ENCODE measurements around the gene NRXN3. TPM values are rescaled to one million over a fixed set of nuclear protein-coding genes. Genes with fewer than 3 reads are reported as not detected.

Gene NRXN3
- total RNA-seq, 4 donors from 2014 or later: 0.56 to 1.6 (median 1.1) TPM

GRCh38 chr14:79299162-79299561, 1129.0 kb downstream of the NRXN3 start:
- H3K9me3 ChIP-seq: no peaks in the 10 kb centered on the region

GRCh38 chr14:79304279-79304678, 1134.1 kb downstream of the NRXN3 start:
- H3K9me3 ChIP-seq: no peaks in the 10 kb centered on the region
- DNase-seq: no peak
- TF ChIP-seq POLR2A (IDR thresholded peaks at IDR 0.05): no peak
- TF ChIP-seq, protein P1, sequence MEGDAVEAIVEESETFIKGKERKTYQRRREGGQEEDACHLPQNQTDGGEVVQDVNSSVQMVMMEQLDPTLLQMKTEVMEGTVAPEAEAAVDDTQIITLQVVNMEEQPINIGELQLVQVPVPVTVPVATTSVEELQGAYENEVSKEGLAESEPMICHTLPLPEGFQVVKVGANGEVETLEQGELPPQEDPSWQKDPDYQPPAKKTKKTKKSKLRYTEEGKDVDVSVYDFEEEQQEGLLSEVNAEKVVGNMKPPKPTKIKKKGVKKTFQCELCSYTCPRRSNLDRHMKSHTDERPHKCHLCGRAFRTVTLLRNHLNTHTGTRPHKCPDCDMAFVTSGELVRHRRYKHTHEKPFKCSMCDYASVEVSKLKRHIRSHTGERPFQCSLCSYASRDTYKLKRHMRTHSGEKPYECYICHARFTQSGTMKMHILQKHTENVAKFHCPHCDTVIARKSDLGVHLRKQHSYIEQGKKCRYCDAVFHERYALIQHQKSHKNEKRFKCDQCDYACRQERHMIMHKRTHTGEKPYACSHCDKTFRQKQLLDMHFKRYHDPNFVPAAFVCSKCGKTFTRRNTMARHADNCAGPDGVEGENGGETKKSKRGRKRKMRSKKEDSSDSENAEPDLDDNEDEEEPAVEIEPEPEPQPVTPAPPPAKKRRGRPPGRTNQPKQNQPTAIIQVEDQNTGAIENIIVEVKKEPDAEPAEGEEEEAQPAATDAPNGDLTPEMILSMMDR (IDR thresholded peaks at IDR 0.05): no peak
- intact Hi-C loops (cut with DNase I): no loop called here
- H3K36me3 ChIP-seq: no peaks in the 10 kb centered on the region
- H3K4me3 ChIP-seq (replicated peaks in 1 of 3): no peak overlapping the region
- H3K27me3 ChIP-seq: no peaks in the 10 kb centered on the region
- H3K4me1 ChIP-seq: no peaks in the 10 kb centered on the region
- no peak overlapping the region for H3K27ac ChIP-seq

More at GRCh38 chr14:79299162-79299561, 1129.0 kb downstream of the NRXN3 start:
- H3K4me1 ChIP-seq: no peaks in the 10 kb centered on the region
- H3K4me3 ChIP-seq (replicated peaks in 1 of 3): no peak overlapping the region
- 89 to 90% methylated on average over 1 of the region's 1 CpG for WGBS, 2 donors
- no peaks in the 10 kb centered on the region for H3K36me3 ChIP-seq
- DNase-seq: no peak
- TF ChIP-seq POLR2A (IDR thresholded peaks at IDR 0.05): no peak
- TF ChIP-seq, protein P1 (IDR thresholded peaks at IDR 0.05): no peak
- H3K27me3 ChIP-seq: no peaks in the 10 kb centered on the region
- no peak overlapping the region for H3K27ac ChIP-seq
- intact Hi-C loops (cut with DNase I): no loop called here

DNA sequence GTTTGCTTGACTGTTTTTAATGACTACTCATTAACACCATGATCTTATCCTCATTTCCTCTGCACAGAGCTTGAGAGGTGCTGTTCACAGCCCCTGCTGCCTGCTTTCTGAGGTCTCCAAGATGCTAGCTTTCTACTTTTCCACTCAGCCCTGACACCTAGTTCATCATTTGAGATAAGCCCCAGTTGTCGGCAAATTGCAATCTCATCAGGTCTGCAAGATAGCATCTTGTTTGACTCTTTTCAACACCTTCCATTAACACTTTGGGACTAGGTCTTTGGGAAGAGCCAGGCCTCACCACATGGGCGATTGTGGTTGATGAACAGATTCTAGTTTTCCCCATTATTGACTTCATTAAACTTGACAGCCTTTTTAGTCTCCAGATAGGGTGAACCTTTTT, 1136.4 kb downstream of the NRXN3 start:
- Histone ChIP-seq H3K27ac (no peak overlapping the region), H3K4me1 (no peaks in the 10 kb centered on the region), H3K27me3 (no peaks in the 10 kb centered on the region), H3K9me3 (no peaks in the 10 kb centered on the region), H3K4me3 (replicated peaks in 1 of 3) (no peak overlapping the region), H3K36me3 (no peaks in the 10 kb centered on the region)
- TF ChIP-seq, protein P1 (IDR thresholded peaks at IDR 0.05): no peak
- no peak for TF ChIP-seq POLR2A (IDR thresholded peaks at IDR 0.05)
- intact Hi-C loops (cut with DNase I): no loop called here
- no peak for DNase-seq
- WGBS, 2 donors: 71% methylated on average over 2 of the region's 2 CpGs

DNA sequence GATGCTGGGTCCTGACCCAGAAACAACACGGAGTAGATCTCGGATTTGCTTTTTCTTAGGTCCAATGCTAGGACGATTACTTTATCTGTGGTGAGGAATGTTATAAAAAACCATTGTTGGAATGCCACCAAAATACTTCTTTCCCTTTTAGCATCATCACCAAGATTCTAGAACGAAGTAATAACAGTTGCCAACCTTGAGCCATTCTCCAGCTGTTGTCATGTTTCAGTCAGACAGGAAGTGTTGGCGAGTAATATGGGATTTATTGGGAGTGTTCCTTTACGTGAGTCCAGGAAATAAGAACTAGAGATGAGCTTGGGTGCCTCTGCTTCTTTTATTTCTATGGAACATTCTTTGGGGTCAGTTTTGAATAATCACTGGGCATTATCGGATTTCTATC, 1148.2 kb downstream of the NRXN3 start:
- Histone ChIP-seq H3K9me3 (no peaks in the 10 kb centered on the region), H3K27ac (no peak overlapping the region), H3K4me1 (no peaks in the 10 kb centered on the region), H3K27me3 (no peaks in the 10 kb centered on the region), H3K36me3 (no peaks in the 10 kb centered on the region), H3K4me3 (replicated peaks in 1 of 3) (no peak overlapping the region)
- DNase-seq: no peak
- TF ChIP-seq, protein P1 (IDR thresholded peaks at IDR 0.05): no peak
- TF ChIP-seq POLR2A (IDR thresholded peaks at IDR 0.05): no peak
- 76 to 83% methylated on average over 7 of the region's 7 CpGs for WGBS, 2 donors
- intact Hi-C loops (cut with DNase I): no loop called here

GRCh38 chr14:79320561-79320960, 1150.4 kb downstream of the NRXN3 start:
- Histone ChIP-seq H3K4me1 (no peaks in the 10 kb centered on the region), H3K27ac (no peak overlapping the region), H3K27me3 (no peaks in the 10 kb centered on the region), H3K4me3 (replicated peaks in 1 of 3) (no peak overlapping the region), H3K36me3 (no peaks in the 10 kb centered on the region), H3K9me3 (no peaks in the 10 kb centered on the region)
- TF ChIP-seq, protein P1 (IDR thresholded peaks at IDR 0.05): no peak
- no peak for TF ChIP-seq POLR2A (IDR thresholded peaks at IDR 0.05)
- no peak for DNase-seq
- intact Hi-C loops (cut with DNase I): no loop called here
- WGBS, 2 donors: 70 to 86% methylated on average over 1 of the region's 1 CpG
